CD4-positive, alpha-beta T cell treated with Interleukin-6 at 100 ng/mL for 8 hours (primary cell): ENCODE data around the gene ASB16.

Experiments
- DNase-seq: peaks from one replicate; pipeline ENCODE4 v3.0.0-alpha.2; 2020; ENCODE audit warnings: mixed read lengths, low spot score

Gene ASB16

DNA sequence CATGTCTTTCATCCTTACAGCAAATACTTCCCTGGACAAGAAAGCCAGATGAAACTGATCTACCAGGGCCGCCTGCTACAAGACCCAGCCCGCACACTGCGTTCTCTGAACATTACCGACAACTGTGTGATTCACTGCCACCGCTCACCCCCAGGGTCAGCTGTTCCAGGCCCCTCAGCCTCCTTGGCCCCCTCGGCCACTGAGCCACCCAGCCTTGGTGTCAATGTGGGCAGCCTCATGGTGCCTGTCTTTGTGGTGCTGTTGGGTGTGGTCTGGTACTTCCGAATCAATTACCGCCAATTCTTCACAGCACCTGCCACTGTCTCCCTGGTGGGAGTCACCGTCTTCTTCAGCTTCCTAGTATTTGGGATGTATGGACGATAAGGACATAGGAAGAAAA, 20.0 kb downstream of the ASB16 start:
- DNase-seq, result no peak

DNA sequence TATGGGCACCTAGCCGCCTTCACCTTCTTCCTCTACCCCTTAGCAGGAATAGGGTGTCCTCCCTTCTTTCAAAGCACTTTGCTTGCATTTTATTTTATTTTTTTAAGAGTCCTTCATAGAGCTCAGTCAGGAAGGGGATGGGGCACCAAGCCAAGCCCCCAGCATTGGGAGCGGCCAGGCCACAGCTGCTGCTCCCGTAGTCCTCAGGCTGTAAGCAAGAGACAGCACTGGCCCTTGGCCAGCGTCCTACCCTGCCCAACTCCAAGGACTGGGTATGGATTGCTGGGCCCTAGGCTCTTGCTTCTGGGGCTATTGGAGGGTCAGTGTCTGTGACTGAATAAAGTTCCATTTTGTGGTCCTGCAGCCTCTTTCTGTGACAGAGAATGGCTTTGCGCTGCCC, 20.9 kb downstream of the ASB16 start:
- DNase-seq, result no peak

DNA sequence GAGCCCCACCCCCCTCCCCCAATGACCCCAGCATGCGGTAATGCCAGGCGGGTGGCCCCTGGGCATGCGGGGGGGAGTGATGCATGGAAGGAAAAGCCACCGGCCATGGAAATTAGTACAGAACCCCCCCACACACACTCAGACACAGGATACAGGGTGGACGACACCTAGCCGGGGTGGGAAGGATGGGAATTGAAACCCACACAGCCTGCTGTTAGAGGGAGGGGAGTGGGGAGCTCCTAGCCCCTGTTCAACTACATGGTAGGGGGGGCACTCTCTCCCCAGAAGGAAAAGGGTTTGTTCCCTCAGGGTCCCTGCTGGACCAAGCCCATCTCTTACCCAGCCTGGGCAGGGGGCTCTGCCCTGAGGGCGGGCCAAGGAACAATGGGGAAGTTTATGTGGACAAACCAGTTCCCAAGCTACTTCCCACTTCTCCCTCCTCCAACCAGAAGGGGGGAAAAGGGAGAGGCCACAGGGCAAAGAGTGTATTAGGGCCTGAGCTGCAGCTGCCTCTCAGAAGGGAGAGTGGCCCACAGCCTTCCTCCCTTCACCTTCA, 21.5 kb downstream of the ASB16 start:
- no peak for DNase-seq

DNA sequence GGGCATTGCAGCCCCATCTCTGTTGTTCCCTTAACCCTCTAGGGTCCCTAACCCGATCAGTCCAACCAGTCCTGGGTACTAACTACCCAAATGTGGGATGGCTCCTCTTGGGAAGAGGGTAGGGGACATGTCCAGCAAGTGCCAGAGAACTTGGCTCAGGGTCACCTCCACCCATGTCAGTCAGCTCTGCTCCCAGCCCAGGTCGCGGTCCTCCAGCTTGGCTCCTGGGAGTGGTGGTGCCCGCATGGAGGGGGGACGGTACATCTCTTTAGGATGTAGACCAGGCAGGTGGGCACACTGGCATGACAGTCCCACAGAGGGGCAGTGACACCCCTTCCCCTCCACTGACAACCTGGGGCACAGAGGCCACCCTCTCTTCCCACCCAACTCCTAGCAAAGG, 22.2 kb downstream of the ASB16 start:
- DNase-seq, result no peak

- DNase-seq, result no peak
Observed at GRCh38 chr17:44193326-44194084, 23.0 kb downstream of the ASB16 start.

GRCh38 chr17:44197107-44197506, 26.6 kb downstream of the ASB16 start:
- DNase-seq, result no peak

DNA sequence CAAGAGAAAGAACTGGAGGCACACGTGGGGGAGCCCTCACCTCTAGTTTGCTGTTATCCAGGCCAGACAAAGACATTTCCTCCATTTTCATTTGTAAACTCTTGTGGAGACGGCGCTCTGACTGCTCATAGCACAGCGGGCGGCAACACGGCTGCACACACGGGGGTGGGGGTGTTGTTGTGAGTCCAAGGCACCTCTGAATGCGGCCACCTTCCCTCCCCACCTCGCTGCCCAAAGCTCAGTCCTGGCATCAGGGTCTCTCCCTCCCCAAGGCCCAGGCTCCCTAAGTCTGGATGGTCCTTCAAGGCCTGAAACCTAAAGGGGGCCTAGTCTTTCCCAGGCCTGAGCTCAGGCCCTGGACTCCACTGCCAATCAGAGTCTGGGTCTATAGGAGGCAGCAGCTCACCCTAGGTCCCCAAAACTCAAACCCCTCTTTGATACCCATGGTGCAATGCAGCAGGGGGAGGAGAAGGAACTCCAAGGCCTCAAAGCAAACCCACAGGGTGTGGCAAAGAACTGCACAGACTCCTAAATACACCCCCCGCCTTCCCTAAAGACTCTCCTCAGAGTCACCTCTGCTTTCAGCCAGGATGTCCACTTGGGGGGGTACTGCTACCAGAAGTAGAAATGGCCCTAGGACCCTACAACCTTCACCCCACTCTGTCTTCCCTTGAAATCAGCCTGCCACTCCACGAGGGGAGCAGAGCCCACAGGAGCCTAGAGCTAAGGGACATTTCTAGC, 27.6 kb downstream of the ASB16 start:
- peak; percentile 75 for DNase-seq

- peak; percentile 63 for DNase-seq
Observed at GRCh38 chr17:44198721-44199552, 28.4 kb downstream of the ASB16 start.

DNA sequence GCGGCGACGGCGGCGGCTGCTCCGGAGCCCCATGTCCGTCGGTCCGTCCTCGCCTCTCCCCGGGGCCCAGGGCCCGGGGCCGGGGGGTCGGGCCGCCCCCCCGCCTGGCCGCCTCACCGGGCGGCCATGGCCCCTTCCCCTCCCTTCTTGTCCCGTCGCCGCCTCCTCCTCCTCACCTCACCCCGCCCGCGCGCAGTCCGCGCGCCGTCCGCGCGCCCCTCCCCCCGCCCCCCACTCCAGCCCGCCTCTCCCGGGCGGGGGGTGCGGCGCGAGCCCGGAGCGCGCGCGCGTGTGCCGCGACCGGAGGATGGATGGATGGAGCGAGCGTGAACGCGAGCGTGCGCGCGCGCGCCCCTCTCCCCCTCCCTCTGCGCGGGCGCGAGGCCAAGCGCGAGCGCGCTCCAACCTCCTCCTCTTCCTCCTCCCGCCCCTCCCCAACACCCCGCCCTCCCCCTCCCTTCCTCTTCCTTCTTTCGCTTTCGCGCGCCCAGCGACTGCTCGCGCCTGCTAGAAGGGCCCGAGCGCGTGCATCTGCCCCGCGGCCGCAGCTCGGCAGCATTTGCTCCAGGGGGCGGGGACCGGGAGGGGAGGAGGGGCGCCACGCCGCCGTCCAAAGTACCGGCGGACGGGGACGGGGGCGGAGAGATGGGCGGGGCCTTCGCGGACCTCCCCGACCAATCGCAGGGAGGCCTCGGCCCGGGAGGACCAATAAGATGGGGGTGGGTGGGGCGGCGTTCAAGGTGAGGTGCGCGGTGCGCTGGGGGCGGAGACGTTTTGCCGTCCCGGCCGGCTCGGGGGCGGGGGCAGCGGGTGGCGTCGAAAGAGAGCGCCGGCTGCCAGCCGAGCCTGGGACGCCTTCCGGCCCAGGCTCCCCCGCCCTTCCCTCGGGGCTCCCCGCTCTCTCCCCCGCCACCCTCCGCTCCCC, 29.3 kb downstream of the ASB16 start, which contains the start of gene ATXN7L3:
Gene ATXN7L3, minus strand, starts transcription at position 332 of the 925 bp plus-strand sequence. CDS start 1,814 bp downstream, outside the sequence.
- DNase-seq, result peak; percentile 100

DNA sequence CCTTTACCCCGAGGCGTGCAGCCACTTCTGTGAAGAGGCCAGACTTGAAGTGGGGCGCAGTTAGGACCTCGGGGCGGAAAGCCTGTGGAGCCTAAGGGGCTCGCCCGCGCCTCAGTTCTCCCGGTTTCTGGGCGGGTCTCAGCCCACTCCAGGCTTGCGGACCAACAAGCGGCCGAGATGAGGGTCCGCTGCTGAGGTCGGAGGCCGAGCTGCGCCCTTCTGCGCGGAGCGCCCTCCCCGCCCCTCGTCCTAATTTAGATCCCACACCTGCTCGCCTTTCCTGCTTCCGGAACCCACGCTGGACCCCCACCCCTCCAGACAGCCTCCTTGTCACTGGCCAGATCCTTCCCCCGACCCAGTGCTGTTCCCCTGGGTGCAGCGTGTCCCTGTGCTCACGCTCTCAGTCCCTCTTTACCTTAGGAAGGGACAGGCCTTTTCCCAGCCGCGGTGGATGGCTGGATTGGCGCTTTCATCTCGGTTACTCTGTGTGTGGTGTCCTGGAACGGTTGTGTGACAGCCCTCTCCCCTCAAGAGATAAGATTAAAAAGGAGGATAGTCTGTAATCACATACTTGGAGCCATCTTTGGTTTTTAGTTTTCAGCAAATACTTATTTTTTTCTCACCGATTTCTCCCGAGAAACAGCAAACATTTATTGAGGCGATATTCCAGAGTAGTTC, 30.1 kb downstream of the ASB16 start:
- no peak for DNase-seq

DNA sequence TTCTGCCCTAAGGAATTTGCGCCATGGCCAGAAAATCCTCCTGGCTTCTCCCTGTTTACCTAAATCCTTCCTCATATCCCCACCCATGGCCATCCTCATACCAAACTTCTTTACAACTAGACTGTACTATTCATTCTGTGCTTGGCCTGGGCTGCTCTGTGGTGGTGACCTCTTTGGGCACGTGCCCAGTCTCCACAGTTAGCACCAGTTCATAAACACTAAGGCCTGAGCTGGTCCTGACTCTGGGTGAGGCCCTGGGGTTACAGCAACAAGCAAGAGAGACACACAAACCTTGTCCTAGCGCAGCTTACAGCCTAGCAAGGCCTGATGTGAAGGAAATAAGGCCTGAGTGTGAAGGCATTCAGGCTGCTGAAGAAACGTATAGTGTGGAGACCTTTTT, 32.3 kb downstream of the ASB16 start:
- no peak for DNase-seq

DNA sequence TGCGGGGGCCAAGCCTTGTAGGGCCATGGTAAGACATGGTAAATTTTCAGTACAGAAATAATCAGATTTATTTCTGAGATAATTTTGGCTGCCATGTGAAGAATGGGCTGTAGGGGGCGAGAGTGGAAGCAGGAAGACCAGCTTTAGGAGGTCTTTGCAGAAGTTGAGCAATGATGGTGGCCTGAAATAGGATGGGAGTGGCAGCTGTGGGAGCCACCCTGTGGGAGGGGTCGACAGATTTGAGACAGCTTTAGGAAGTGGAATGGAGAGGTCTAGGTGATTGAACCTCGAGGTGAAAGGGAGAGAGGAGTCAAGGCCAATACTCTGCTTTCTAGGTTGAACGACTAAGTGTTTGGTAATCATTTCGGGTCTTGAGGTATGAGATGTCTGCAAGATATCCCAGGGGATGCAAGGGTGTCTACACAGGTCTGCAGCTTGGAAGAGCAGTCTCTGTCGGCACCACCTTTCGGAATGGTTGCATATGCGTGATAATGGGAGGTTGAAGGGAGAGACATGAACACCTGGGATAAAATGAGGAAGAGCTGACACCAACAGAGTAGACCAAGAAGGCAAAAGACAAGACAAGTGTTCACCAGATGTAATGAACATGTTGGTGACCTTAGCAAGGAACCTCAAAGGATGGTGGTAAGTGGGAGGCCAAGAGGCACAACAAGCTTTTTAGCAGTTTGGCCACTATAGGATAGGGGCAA, 33.4 kb downstream of the ASB16 start:
- DNase-seq, result peak; percentile 46

GRCh38 chr17:44204441-44204882, 34.0 kb downstream of the ASB16 start:
- DNase-seq, result no peak

DNA sequence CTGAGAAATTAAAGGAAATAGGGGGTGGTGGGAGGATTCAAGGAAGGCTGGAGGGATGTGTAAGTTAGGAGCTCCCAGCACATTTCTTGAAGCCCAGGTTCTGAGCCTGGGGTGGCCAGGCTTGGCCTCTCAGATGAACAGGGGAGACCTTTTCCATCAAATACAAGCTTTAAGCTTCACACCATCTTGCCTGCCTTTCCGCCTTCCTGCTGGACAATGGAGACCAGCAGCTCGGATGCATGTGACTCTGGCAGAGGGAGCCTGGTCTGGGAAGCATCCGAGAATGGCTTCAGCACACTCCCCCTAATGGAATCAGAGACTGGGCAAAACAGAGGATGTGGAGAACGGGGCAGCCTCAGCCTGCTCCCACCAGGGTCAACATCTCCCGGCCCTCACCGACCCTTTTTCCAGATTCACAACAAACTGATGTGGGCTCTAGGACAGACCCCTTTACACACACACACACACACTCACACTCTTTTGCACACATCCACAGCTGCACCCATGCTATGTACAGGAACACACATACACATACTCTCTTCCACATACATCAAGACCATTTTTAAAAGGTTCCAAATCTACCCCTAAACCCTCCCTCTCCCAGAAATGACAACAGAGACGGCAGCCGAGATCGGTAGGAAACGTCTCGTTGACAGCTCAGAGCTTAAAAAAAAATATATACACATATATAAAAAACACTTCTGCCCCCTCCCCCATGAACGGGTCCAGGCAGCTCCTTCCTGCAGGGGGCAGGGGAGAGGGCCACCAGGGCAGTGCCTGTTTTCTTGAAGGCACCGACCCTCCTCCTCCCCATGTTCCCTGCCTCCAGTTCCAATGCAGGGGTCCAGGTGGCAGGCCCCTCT, 35.7 kb downstream of the ASB16 start:
- DNase-seq, result no peak

GRCh38 chr17:44206825-44207155, 36.3 kb downstream of the ASB16 start:
- DNase-seq, result no peak

- DNase-seq, result no peak
Observed at GRCh38 chr17:44207319-44207718, 36.8 kb downstream of the ASB16 start.

GRCh38 chr17:44207743-44208142, 37.2 kb downstream of the ASB16 start:
- DNase-seq, result no peak

GRCh38 chr17:44209786-44210341, 39.4 kb downstream of the ASB16 start:
- DNase-seq, result no peak
